ENCODE results near the gene RPL21.

Gene RPL21

GRCh38 chr13:27264648-27265047 is 13.3 kb downstream of the RPL21 start:
- DNase-seq (ENCODE audit: low spot score) = no peak
- in situ Hi-C loops (cut with MboI; ENCODE audit: low pct_unique_long_range_greater_than_20kb, low sequenced_read_pairs, unreplicated experiment) = no loop called here
- no peak for TF ChIP-seq CTCF (IDR thresholded peaks at IDR 0.05; ENCODE audit: extremely low read depth, insufficient read depth, missing control alignments)

- DNase-seq (ENCODE audit: low spot score) = no peak
- in situ Hi-C loops (cut with MboI; ENCODE audit: low pct_unique_long_range_greater_than_20kb, low sequenced_read_pairs, unreplicated experiment) = no loop called here
- TF ChIP-seq CTCF (IDR thresholded peaks at IDR 0.05; ENCODE audit: extremely low read depth, insufficient read depth, missing control alignments) = no peak
Measured at GRCh38 chr13:27266917-27267316, 15.6 kb downstream of the RPL21 start.

GRCh38 chr13:27267596-27267995 is 16.2 kb downstream of the RPL21 start:
- in situ Hi-C loops (cut with MboI; ENCODE audit: low pct_unique_long_range_greater_than_20kb, low sequenced_read_pairs, unreplicated experiment) = no loop called here
- DNase-seq (ENCODE audit: low spot score) = no peak
- TF ChIP-seq CTCF (IDR thresholded peaks at IDR 0.05; ENCODE audit: extremely low read depth, insufficient read depth, missing control alignments) = no peak

- DNase-seq (ENCODE audit: low spot score) = no peak
- no peak for TF ChIP-seq CTCF (IDR thresholded peaks at IDR 0.05; ENCODE audit: extremely low read depth, insufficient read depth, missing control alignments)
- in situ Hi-C loops (cut with MboI; ENCODE audit: low pct_unique_long_range_greater_than_20kb, low sequenced_read_pairs, unreplicated experiment) = no loop called here
Measured at GRCh38 chr13:27269114-27269665, 17.8 kb downstream of the RPL21 start.

GRCh38 chr13:27270594-27271520 is 19.5 kb downstream of the RPL21 start, which contains the start of gene RASL11A:
Gene RASL11A, plus strand, starts transcription at chr13:27270830. Its CDS starts 115 bp downstream, at chr13:27270945.
- peak; percentile 87 for DNase-seq (ENCODE audit: low spot score)
- TF ChIP-seq CTCF (IDR thresholded peaks at IDR 0.05; ENCODE audit: extremely low read depth, insufficient read depth, missing control alignments) = peak; percentile 87
- in situ Hi-C loops (cut with MboI; ENCODE audit: low pct_unique_long_range_greater_than_20kb, low sequenced_read_pairs, unreplicated experiment) = no loop called here

GRCh38 chr13:27271570-27272096 is 20.3 kb downstream of the RPL21 start:
- TF ChIP-seq CTCF (IDR thresholded peaks at IDR 0.05; ENCODE audit: extremely low read depth, insufficient read depth, missing control alignments) = no peak
- no peak for DNase-seq (ENCODE audit: low spot score)
- in situ Hi-C loops (cut with MboI; ENCODE audit: low pct_unique_long_range_greater_than_20kb, low sequenced_read_pairs, unreplicated experiment) = no loop called here
